ENCODE data around the gene TTC39A.

The TTC39A gene

DNA sequence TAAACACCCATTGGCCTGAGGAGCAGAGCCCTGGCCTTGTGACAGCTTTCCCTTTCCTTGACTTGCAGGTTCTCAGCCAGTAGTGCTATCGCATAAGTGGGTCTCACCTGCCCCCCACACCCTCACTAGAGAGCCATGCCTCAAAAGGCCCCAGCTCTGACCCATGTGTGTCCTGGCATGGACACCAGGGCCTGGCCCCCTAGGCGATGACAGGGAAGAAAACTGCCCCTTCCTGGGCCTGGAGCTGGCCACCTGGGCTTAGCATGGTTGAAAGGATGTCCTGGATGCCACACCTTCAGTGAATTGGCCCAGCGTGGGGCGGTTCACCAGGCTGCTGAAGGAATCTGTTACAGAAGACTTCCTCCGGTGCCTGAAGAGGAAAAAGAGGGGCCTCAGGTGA lies 18.5 kb downstream of the TTC39A start:
- Mint-ChIP-seq H3K36me3 (ENCODE audit: low read depth) (no peaks in the 10 kb centered on the region), H3K4me3 (no peak overlapping the region), H3K9me3 (no peaks in the 10 kb centered on the region), H3K27ac (peak overlapping the region; percentile 13), H3K4me1 (peaks cover 14% of the 10 kb centered on the region), H3K27me3 (ENCODE audit: low read depth, poor library complexity) (peaks cover 9% of the 10 kb centered on the region)
- DNase-seq = no peak
- TF ChIP-seq, protein P1, sequence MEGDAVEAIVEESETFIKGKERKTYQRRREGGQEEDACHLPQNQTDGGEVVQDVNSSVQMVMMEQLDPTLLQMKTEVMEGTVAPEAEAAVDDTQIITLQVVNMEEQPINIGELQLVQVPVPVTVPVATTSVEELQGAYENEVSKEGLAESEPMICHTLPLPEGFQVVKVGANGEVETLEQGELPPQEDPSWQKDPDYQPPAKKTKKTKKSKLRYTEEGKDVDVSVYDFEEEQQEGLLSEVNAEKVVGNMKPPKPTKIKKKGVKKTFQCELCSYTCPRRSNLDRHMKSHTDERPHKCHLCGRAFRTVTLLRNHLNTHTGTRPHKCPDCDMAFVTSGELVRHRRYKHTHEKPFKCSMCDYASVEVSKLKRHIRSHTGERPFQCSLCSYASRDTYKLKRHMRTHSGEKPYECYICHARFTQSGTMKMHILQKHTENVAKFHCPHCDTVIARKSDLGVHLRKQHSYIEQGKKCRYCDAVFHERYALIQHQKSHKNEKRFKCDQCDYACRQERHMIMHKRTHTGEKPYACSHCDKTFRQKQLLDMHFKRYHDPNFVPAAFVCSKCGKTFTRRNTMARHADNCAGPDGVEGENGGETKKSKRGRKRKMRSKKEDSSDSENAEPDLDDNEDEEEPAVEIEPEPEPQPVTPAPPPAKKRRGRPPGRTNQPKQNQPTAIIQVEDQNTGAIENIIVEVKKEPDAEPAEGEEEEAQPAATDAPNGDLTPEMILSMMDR (IDR thresholded peaks at IDR 0.05) = no peak

- H3K36me3 Mint-ChIP-seq (ENCODE audit: low read depth) = no peaks in the 10 kb centered on the region
- H3K4me3 Mint-ChIP-seq = no peak overlapping the region
- peaks cover 10% of the 10 kb centered on the region for H3K4me1 Mint-ChIP-seq
- no peaks in the 10 kb centered on the region for H3K9me3 Mint-ChIP-seq
- H3K27ac Mint-ChIP-seq = no peak overlapping the region
- DNase-seq = no peak
- TF ChIP-seq, protein P1 (IDR thresholded peaks at IDR 0.05) = no peak
- H3K27me3 Mint-ChIP-seq (ENCODE audit: low read depth, poor library complexity) = peaks cover 9% of the 10 kb centered on the region
Measured at GRCh38 chr1:51310871-51311613, 19.3 kb downstream of the TTC39A start.

GRCh38 chr1:51309291-51309690 lies 21.1 kb downstream of the TTC39A start:
- H3K27ac Mint-ChIP-seq = no peak overlapping the region
- H3K27me3 Mint-ChIP-seq (ENCODE audit: low read depth, poor library complexity) = peaks cover 5% of the 10 kb centered on the region
- no peak for DNase-seq
- H3K4me1 Mint-ChIP-seq = peaks cover 17% of the 10 kb centered on the region
- no peak overlapping the region for H3K4me3 Mint-ChIP-seq
- H3K9me3 Mint-ChIP-seq = no peaks in the 10 kb centered on the region
- TF ChIP-seq, protein P1 (IDR thresholded peaks at IDR 0.05) = no peak
- no peaks in the 10 kb centered on the region for H3K36me3 Mint-ChIP-seq (ENCODE audit: low read depth)

GRCh38 chr1:51308636-51309035 lies 21.7 kb downstream of the TTC39A start:
- H3K36me3 Mint-ChIP-seq (ENCODE audit: low read depth) = no peaks in the 10 kb centered on the region
- H3K4me3 Mint-ChIP-seq = no peak overlapping the region
- TF ChIP-seq, protein P1 (IDR thresholded peaks at IDR 0.05) = no peak
- no peaks in the 10 kb centered on the region for H3K9me3 Mint-ChIP-seq
- peaks cover 5% of the 10 kb centered on the region for H3K27me3 Mint-ChIP-seq (ENCODE audit: low read depth, poor library complexity)
- no peak for DNase-seq
- no peak overlapping the region for H3K27ac Mint-ChIP-seq
- H3K4me1 Mint-ChIP-seq = peaks cover 20% of the 10 kb centered on the region

DNA sequence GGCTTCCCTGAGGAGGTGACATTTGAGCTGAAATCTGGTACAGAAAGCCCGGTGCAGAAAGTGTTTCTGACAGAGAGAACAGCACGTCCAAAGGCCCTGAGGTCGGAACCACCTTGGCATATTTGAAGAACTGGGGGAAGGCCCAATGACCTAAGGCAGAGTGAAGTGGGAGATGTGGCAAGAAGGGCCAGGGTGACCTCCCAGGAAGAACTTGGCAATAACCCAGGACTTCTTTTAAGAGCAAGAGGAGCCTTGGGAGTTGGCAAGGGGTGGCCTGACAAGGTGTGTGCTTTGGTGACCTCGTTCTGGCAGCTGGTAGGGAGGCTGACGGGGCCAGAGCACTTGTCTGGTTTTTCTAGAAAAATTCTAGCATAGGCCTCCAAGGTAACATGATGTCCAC lies 23.4 kb downstream of the TTC39A start:
- TF ChIP-seq, protein P1 (IDR thresholded peaks at IDR 0.05) = no peak
- Mint-ChIP-seq H3K36me3 (ENCODE audit: low read depth) (no peaks in the 10 kb centered on the region), H3K9me3 (no peaks in the 10 kb centered on the region), H3K4me3 (no peak overlapping the region), H3K27ac (no peak overlapping the region), H3K27me3 (ENCODE audit: low read depth, poor library complexity) (peaks cover 5% of the 10 kb centered on the region), H3K4me1 (peaks cover 26% of the 10 kb centered on the region)
- no peak for DNase-seq

GRCh38 chr1:51305371-51305823 lies 25.0 kb downstream of the TTC39A start:
- H3K27ac Mint-ChIP-seq = no peak overlapping the region
- H3K9me3 Mint-ChIP-seq = no peaks in the 10 kb centered on the region
- H3K27me3 Mint-ChIP-seq (ENCODE audit: low read depth, poor library complexity) = peaks cover 5% of the 10 kb centered on the region
- no peak overlapping the region for H3K4me3 Mint-ChIP-seq
- DNase-seq = peak; percentile 14
- H3K4me1 Mint-ChIP-seq = peaks cover 19% of the 10 kb centered on the region
- no peaks in the 10 kb centered on the region for H3K36me3 Mint-ChIP-seq (ENCODE audit: low read depth)
- TF ChIP-seq, protein P1 (IDR thresholded peaks at IDR 0.05) = no peak

All from nephron progenitor cell (in vitro differentiated cells).